Fibroblast of lung (primary cell): Measurements from ENCODE around the gene MRPL37. TPM values are rescaled to one million over a fixed set of nuclear protein-coding genes. Genes with fewer than 3 reads are reported as not detected.

ENCODE experiments used
- DNase-seq, 2 donors: peaks; one replicate each; pipeline versions ENCODE4 v3.0.0 to v3.0.0-alpha.2; 2010; ENCODE audit warnings: low read depth in 2 of 2
- H2AFZ ChIP-seq: 2 replicates; pipeline ENCODE4 v1.5.1; 2012; ENCODE audit warnings: low read length, control low read depth, inconsistent platforms
- H3K27ac ChIP-seq: 2 replicates; pipeline ENCODE4 v1.5.1; 2011; ENCODE audit warnings: low read length, control low read depth; ENCODE audit not compliant: insufficient read depth
- H3K27me3 ChIP-seq: 2 replicates; pipeline ENCODE4 v1.5.1; 2011; ENCODE audit warnings: mild to moderate bottlenecking, low read length; ENCODE audit not compliant: control insufficient read depth, insufficient read depth
- H3K36me3 ChIP-seq: 2 replicates; pipeline ENCODE4 v1.5.1; 2011; ENCODE audit warnings: low read length; ENCODE audit not compliant: control insufficient read depth, insufficient read depth
- H3K4me1 ChIP-seq: 2 replicates; pipeline ENCODE4 v1.5.1; 2011; ENCODE audit warnings: low read length; ENCODE audit not compliant: control insufficient read depth, insufficient read depth; ENCODE audit errors: extremely low read depth
- H3K4me2 ChIP-seq: 2 replicates; pipeline ENCODE4 v1.5.1; 2011; ENCODE audit warnings: low read length, control low read depth; ENCODE audit not compliant: insufficient read depth; ENCODE audit errors: extremely low read depth
- H3K4me3 ChIP-seq, 4 experiments: fragments of 200-600 bp in 1 of 4; sonication (generic) in 1 of 4; replicated peaks in 1 of 4; 2 replicates each; pipeline ENCODE4 v1.5.1; 2011 to 2016; ENCODE audit warnings: low read length in 4 of 4, low read depth in 3 of 4, mild to moderate bottlenecking in 3 of 4, control low read depth in 2 of 4, inconsistent platforms in 1 of 4, mixed read lengths in 1 of 4; ENCODE audit not compliant: insufficient read depth in 1 of 4; ENCODE audit errors: control extremely low read depth in 1 of 4
- H3K79me2 ChIP-seq: 2 replicates; pipeline ENCODE4 v1.5.1; 2012; ENCODE audit warnings: mild to moderate bottlenecking, low read length, inconsistent platforms; ENCODE audit not compliant: control insufficient read depth, insufficient read depth
- H3K9ac ChIP-seq: 2 replicates; pipeline ENCODE4 v1.5.1; 2011; ENCODE audit warnings: mild to moderate bottlenecking, low read length, control low read depth; ENCODE audit not compliant: insufficient read depth
- H3K9me3 ChIP-seq: 2 replicates; pipeline ENCODE4 v1.5.1; 2012; ENCODE audit warnings: low read depth, low read length; ENCODE audit not compliant: control insufficient read depth, insufficient read depth
- H4K20me1 ChIP-seq: 2 replicates; pipeline ENCODE4 v1.5.1; 2011; ENCODE audit warnings: low read length; ENCODE audit not compliant: control insufficient read depth, insufficient read depth; ENCODE audit errors: extremely low read depth
- EZH2 ChIP-seq: IDR thresholded peaks from 2 replicates; pipeline ENCODE4 v1.5.1; 2012; ENCODE audit warnings: low read length, control low read depth, mild to moderate bottlenecking; ENCODE audit errors: missing control alignments
- polyA plus RNA-seq, 2 donors: library from polyadenylated mRNA; depleted of rRNA in 1 of 2; stranded (reverse) in 1 of 2; unstranded in 1 of 2; fragments of >200 nt; gene quantifications; 2 replicates each; pipeline ENCODE4 v1.2.1, GENCODE V29; 2011 to 2012; ENCODE audit warnings: missing spikeins in 1 of 2
- total RNA-seq: library from RNA; depleted of rRNA; stranded (reverse); fragments of >200 nt; gene quantifications from 2 replicates; pipeline ENCODE4 v1.2.1, GENCODE V29; 2014
- TF ChIP-seq, protein P1 (sequence below), 2 donors: IDR thresholded peaks in 1 of 2; conservative IDR thresholded peaks in 1 of 2; 1 replicate in 1 of 2; 2 replicates in 1 of 2; pipeline ENCODE4 v1.5.1; 2011 to 2012; ENCODE audit warnings: low read length in 2 of 2, control low read depth in 1 of 2, inconsistent platforms in 1 of 2, low read depth in 1 of 2, mild to moderate bottlenecking in 1 of 2

The MRPL37 gene
- total and polyA plus RNA-seq, 2 donors (not counting 1 experiment from before 2014, with no cell fraction given), result 21.7 to 43.6 TPM

DNA sequence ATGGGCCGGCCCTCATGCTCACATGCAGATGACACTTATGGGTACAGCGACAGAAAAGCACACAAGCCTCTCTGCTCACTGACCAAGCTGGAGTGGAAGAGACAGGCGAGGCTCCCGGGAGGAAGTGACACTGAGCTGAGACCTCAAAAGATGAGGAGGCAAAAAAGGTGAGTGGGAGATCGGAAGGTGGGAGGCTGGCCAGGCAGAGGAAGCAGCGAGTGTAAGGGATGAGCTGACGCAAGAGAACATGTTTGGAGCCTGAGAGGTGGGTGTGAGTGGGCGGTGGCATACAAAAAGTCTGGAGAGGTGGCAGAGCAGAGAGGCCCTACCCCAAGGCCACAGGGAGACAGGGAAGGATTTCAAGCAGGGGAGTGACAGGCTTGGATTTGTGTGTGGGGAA, 29.0 kb upstream of the MRPL37 start:
- Histone ChIP-seq H3K9ac (no peak overlapping the region), H3K79me2 (no peaks in the 10 kb centered on the region), H3K27ac (no peak overlapping the region), H3K4me3 (no peak overlapping the region), H2AFZ (no peak overlapping the region), H3K27me3 (no peaks in the 10 kb centered on the region), H3K9me3 (no peaks in the 10 kb centered on the region), H3K4me2 (no peak overlapping the region), H3K36me3 (no peaks in the 10 kb centered on the region), H4K20me1 (no peaks in the 10 kb centered on the region), H3K4me1 (peaks cover 8% of the 10 kb centered on the region)
- DNase-seq, result no peak
- TF ChIP-seq EZH2, result no peak
- TF ChIP-seq, protein P1, sequence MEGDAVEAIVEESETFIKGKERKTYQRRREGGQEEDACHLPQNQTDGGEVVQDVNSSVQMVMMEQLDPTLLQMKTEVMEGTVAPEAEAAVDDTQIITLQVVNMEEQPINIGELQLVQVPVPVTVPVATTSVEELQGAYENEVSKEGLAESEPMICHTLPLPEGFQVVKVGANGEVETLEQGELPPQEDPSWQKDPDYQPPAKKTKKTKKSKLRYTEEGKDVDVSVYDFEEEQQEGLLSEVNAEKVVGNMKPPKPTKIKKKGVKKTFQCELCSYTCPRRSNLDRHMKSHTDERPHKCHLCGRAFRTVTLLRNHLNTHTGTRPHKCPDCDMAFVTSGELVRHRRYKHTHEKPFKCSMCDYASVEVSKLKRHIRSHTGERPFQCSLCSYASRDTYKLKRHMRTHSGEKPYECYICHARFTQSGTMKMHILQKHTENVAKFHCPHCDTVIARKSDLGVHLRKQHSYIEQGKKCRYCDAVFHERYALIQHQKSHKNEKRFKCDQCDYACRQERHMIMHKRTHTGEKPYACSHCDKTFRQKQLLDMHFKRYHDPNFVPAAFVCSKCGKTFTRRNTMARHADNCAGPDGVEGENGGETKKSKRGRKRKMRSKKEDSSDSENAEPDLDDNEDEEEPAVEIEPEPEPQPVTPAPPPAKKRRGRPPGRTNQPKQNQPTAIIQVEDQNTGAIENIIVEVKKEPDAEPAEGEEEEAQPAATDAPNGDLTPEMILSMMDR (conservative IDR thresholded peaks at IDR 0.05 in 1 of 2, IDR thresholded peaks at IDR 0.05 in 1 of 2; ENCODE audit: low read depth in 1 of 2, low read length in 2 of 2), result no peak

- Histone ChIP-seq H3K27me3 (no peaks in the 10 kb centered on the region), H3K27ac (no peak overlapping the region), H3K79me2 (no peaks in the 10 kb centered on the region), H2AFZ (no peak overlapping the region), H3K9me3 (no peaks in the 10 kb centered on the region), H3K9ac (no peak overlapping the region), H4K20me1 (no peaks in the 10 kb centered on the region), H3K36me3 (no peaks in the 10 kb centered on the region), H3K4me3 (no peak overlapping the region), H3K4me1 (peaks cover 8% of the 10 kb centered on the region), H3K4me2 (no peak overlapping the region)
- DNase-seq, result no peak
- TF ChIP-seq, protein P1 (conservative IDR thresholded peaks at IDR 0.05 in 1 of 2, IDR thresholded peaks at IDR 0.05 in 1 of 2; ENCODE audit: low read depth in 1 of 2, low read length in 2 of 2), result no peak
- TF ChIP-seq EZH2, result no peak
Measured at GRCh38 chr1:54171606-54172005, 28.4 kb upstream of the MRPL37 start.

- DNase-seq, result peak in 1 of 2 donors; percentile 22
Measured at GRCh38 chr1:54172614-54173599, 27.1 kb upstream of the MRPL37 start.

More at GRCh38 chr1:54172614-54173599, 27.1 kb upstream of the MRPL37 start:
- Histone ChIP-seq H3K27ac (peak overlapping the region; percentile 41), H3K79me2 (no peaks in the 10 kb centered on the region), H3K9ac (no peak overlapping the region), H2AFZ (peak overlapping the region; percentile 12), H3K4me3 (no peak overlapping the region), H3K27me3 (no peaks in the 10 kb centered on the region), H3K4me2 (no peak overlapping the region), H3K36me3 (no peaks in the 10 kb centered on the region), H4K20me1 (no peaks in the 10 kb centered on the region), H3K4me1 (peaks cover 6% of the 10 kb centered on the region), H3K9me3 (no peaks in the 10 kb centered on the region)
- TF ChIP-seq EZH2, result no peak
- TF ChIP-seq, protein P1 (conservative IDR thresholded peaks at IDR 0.05 in 1 of 2, IDR thresholded peaks at IDR 0.05 in 1 of 2; ENCODE audit: low read depth in 1 of 2, low read length in 2 of 2), result no peak
